Pons (tissue), 1 donor: Measurements from ENCODE around the gene CLPTM1L.
"Not testable (repeated sequence)": the region's sequence is repeated elsewhere in the genome, so short reads cannot be mapped to it uniquely, and the experiment has no call there.

ENCODE experiments used
- DNase-seq: peaks from one replicate; pipeline ENCODE4 v3.0.0-alpha.2; 2016; ENCODE audit warnings: low spot score

The CLPTM1L gene

GRCh38 chr5:1339139-1339817 lies 5.6 kb downstream of the CLPTM1L start:
- not testable (repeated sequence) for DNase-seq

DNA sequence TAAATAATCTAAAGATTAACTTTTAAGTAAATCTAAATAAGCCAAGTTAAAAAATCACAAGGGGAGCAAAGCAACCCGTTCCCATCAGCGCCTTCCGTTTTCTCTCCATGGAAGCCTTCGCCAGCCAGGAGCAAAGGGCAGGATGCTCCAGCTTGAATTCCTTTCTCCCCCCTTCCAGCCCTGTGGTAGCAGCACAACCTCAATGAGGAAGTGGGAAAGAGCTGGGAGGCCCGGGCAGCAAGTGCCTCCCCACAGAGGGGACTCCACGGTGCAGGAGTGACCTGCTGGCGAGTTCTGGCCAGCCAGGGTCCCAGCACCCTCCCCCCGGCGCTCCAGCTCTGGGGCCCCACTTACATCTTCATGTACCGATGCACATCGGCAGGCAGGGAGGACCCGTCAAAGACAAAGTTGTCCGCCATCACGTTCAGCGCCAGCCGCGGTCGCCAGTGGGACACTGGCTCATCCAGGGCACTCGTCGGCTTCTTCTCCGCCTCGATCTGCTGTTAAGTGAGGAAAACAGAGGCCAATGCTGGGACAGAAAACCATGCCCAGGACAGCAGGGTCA lies 6.3 kb downstream of the CLPTM1L start:
- DNase-seq = no peak

GRCh38 chr5:1338196-1338490 lies 6.8 kb downstream of the CLPTM1L start:
- no peak for DNase-seq

GRCh38 chr5:1337489-1338195 lies 7.3 kb downstream of the CLPTM1L start:
- no peak for DNase-seq

- no peak for DNase-seq
Measured at GRCh38 chr5:1336749-1337488, 8.0 kb downstream of the CLPTM1L start.

GRCh38 chr5:1336106-1336561 lies 8.8 kb downstream of the CLPTM1L start:
- DNase-seq = no peak

DNA sequence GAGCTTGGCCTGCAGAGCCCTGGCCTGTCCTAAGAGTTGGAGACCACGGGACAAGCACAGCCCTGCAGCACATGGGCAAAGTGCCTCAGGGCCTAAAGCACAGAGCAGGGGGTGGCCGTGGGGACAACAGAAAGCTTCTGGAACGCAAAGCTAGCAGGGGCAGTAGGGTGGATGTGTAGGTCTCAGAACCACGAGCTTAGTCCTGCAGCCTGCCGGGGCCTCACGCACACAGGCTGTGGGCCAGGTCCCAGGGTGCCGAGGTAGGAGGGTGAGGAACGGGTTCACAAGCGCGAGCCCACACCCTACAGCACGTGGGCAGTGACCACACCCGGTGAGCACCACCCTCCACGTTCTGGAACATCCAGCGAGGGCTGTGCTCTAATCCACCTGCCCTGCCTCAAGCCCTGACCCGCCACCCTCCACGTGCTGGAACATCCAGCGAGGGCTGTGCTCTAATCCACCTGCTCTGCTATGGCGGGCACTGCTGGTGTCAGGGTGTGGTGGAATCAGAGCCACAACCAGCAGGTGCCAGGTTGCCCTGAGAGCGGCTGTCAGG lies 9.3 kb downstream of the CLPTM1L start:
- no peak for DNase-seq

DNA sequence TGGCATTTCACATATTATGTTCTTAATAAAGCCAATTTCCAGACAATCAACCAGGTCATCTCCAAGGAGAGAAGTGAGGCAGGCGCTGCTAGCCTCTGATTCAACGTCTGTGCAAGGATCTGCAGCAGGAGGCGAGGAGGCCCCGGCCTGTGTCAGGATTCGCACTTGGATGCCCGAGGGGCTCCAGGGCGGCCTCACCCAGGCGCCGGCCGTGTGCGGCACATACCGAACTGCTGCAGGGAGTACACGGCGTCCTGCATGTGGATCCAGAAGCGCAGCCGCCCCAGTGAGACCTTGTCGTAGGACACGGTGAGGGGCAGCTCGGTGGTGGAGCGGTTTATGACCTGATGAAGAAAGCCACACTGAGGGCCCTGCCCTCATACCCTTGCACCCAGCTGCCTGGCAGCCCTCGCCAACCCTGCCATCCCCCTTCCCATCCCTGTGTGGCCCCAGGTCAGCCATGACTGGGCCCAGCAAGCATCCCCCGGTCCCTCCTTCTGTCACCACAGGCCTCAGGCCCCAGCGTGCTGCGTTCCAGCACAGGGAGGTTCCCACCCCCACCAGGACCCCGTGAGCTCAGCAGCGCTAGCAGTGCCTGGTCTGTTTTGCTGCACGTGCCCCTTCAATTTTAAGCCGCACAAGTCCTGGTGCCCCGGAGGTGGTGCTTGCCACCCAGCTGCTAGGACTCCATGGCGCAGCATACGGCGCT lies 9.9 kb downstream of the CLPTM1L start:
- no peak for DNase-seq

GRCh38 chr5:1333986-1334385 lies 10.9 kb downstream of the CLPTM1L start:
- no peak for DNase-seq

DNA sequence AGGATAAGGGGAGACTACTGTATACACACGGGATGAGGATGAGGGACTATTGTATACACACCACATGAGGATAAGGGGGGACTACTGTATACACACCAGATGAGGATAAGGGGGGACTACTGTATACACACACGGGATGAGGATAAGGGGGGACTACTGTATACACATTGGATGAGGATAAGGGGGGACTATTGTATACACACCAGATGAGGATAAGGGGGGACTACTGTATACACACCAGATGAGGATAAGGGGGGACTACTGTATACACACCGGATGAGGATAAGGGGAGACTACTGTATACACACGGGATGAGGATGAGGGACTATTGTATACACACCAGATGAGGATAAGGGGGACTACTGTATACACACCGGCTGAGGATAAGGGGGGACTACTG lies 11.6 kb downstream of the CLPTM1L start:
- not testable (repeated sequence) for DNase-seq

GRCh38 chr5:1332461-1333001 lies 12.4 kb downstream of the CLPTM1L start:
- no peak for DNase-seq

DNA sequence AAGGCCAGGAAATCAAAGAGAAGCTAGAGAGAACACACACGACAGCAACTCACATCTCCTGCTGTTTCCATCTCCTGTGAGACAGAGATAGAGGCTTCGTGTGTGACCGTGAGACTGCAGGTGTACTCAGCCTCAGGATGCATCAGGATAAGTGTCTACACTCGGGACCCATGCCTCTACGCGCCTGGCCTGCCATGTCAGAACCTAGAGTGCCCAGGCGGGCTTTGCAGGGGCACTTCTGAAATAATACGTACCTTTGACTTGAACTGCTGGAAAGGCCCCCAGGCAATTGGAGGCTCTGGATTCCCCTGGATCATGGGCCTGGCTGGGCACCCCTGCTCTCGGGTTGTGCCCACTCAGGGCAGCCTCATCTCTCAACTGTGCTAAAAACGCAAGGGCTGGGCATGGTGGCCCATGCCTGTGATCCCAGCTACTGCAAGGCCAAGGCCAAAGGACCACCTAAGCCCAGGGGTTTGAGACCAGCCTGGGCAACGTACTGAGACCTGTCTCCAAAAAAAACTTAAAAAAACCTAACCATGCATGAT lies 13.0 kb downstream of the CLPTM1L start:
- DNase-seq = no peak

DNA sequence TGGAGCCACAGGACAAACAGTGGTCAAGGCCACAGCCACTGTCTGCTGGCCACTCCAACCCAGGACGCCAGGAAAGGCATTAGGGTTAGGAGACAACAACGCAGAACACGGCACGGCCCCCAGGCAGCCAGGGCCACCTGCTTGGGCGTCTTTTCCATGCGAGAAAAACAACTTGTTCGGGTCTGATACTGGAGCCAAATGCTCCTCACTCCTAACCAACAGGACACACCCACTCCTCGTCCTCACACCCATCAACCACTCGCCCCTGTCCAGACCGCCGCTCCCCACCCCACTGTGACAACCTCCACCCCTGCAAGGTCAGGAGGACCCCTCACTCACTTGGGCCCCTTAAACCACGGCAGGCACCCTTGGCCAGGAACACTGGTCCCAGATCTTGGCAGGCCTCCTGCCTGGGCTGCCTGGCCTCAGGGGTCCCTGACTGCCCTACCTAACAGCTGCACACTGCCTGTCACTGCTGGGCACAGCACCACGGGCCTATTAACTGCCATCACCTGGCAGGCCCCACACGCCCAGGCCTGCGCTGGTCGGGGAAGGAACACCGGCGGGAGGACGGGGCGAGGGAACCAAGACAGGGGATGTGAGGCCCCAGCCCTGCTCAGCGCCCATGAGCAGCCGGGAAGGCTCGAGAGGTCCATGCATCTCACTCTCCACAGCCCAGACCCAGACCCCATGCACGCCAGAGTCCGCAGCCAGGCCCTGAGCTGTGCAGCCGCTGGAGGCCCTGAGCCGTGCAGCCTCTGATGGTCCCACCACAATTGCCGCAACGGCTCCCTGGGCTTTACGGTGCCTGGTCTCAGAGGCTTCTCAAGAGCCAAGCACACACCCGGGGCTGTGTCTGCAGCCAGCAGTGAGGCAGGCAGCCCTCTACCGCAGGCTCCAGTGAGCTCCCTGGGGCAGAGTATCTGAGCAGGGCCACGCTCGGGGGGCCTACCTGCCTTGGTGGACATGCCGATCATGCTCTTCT lies 13.8 kb downstream of the CLPTM1L start:
- no peak for DNase-seq

DNA sequence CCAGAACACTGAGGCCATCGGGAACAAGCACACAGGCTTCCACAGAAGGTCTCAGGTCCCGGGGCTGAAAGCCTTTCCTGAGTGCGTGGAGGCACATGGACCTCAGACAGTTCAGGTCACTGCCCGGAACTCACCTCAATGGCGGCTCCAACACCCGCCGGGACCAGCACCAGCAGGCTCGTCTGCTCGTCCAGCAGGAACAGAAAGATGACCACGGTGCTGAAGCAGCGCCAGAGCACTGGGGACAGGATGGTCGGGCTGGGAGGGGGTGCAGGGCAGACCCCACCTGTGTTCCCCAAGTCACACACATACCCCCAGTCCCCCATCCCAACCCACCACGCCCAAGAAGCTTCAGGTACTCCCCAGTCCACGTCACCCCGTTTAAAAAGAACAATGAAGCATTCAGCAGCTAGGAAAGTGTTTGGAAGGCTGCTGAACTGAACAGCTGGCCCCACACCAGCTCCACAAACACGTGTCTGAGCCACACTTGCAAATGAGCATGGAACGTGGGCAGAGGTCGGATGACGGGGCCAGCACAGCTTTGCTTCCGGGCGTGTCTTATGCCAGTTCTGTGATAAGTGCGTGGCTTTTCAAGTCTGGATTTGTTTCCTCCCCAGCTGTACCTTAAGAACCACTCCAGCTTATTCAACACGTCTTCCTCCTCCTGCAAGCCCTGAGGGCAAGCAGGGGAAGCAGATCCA lies 14.6 kb downstream of the CLPTM1L start:
- peak; percentile 88 for DNase-seq

- DNase-seq = no peak
Measured at GRCh38 chr5:1329111-1329579, 15.8 kb downstream of the CLPTM1L start.

GRCh38 chr5:1328237-1329110 lies 16.4 kb downstream of the CLPTM1L start:
- not testable (repeated sequence) for DNase-seq

DNA sequence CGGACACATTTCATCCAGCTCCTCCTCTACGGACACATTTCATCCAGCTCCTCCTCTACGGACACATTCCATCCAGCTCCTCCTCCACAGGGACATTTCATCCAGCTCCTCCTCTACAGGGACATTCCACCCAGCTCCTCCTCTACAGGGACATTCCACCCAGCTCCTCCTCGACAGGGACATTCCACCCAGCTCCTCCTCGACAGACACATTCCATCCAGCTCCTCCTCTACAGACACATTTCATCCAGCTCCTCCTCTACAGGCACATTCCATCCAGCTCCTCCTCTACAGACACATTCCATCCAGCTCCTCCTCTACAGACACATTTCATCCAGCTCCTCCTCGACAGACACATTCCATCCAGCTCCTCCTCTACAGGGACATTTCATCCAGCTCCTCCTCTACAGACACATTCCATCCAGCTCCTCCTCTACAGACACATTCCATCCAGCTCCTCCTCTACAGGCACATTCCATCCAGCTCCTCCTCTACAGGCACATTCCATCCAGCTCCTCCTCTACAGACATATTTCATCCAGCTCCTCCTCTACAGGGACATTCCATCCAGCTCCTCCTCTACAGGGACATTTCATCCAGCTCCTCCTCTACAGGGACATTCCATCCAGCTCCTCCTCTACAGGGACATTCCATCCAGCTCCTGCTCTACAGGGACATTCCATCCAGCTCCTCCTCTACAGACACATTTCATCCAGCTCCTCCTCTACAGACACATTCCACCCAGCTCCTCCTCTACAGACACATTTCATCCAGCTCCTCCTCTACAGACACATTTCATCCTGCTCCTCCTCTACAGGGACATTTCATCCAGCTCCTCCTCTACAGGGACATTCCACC lies 17.8 kb downstream of the CLPTM1L start:
- DNase-seq = not testable (repeated sequence)
